HG02840 (cell line): Measurements from ENCODE around the gene ASTN2.

Source experiments
- ATAC-seq: cut with Tn5 transposase; IDR thresholded peaks from one replicate; pipeline ENCODE4 v1.9.1; 2021; ENCODE audit warnings: mild to moderate bottlenecking, moderate library complexity, moderate number of reproducible peaks; ENCODE audit not compliant: unreplicated experiment, low FRiP score

ASTN2 gene

DNA sequence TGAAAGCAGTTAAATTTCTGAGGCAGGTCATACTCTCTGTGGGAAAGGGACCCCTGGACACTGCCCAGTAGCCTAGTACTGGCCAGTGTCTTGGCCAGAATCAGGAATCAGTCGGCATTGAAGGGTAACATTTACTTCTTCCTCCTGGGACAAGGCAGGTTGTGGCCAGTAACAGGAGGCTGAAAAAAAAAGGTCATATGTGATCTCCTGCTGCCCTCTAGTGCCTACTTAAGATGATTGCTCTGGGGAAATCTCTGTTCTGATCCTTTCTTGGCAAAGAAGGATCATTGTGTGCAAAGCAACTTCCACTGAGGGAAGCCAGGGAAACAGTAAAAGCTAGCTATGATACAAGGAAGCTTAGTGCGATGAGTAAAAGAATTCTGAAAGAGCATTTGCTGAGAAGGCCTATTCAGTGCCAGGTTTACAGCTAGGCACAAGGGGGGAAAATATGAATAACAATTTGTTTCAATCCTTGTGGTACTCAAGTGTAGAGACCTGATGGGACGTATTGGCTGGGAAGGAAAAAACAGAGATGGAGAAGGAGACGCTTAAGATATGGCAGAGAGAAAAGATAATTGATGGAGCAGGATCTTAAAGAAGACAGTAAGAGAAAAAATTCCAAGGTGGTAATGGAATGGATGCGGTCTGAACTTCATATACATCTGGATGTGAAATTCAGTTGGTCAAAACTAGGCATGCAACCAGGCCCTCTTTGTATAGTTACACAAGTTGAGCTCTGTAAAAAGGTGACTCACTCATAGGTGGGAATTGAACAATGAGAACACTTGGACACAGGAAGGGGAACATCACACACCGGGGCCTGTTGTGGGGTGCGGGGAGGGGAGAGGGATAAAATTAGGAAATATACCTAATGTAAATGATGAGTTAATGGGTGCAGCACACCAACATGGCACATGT lies 753.6 kb downstream of the ASTN2 start:
- ATAC-seq = no peak

DNA sequence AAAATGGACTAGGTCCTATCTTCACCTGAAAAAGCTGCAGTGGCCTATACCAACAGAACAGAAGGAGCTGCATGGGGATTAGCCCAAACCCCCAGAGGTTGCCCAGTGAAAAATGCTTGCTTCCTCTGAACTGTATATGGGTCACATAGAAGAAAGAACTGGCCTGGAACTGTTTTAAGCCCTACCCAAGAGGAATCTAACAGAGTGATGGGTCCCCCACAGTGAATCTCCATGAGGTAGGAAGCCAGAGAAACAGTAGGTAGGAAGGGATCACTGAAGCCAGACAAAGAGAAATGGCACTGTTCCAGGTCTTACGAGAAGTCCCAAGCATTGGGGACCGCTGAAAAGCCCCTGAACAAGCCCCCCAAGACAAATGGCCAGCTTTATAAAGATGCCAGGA lies 756.6 kb downstream of the ASTN2 start:
- ATAC-seq = no peak

DNA sequence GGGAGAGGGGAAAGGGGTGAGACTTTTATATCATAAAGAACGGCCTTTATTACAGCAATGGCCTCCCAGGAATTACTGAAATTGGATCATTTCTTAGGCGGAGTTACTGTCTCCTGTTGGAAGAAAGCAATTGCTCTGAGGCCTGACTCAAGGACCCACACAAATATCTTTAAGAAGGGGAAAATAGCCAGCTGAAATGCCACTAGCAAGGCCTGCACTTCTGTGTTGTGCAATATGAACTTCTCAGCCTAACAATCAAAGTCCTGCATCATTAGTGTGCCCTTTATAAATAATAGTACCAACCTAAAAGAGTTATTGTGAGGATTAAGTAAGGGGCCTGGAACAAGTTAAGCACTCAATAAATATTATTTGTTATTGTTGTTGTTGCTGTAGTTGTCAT lies 757.9 kb downstream of the ASTN2 start:
- ATAC-seq = no peak

DNA sequence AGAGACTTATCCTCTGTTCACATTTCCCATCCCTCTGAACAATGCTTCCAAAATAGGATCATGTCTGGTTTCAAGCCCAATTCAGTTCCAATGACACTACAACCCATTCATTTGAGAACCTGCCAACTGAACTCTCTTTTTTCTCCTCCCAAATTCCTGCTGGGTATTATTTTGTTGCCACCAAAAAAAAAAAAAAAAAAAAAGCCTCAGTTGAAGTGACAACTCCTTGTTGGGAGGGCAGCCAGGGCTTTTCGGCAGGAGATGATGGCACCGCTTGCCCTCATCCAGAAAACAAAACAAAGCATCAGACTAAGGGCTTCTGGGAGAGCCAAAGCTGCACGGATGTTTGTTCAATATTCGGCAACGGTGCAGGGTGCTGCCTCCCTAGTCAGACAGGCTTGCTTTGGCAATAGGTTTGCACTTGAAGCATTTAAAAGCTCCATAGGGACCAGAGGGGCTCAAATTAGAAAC lies 758.3 kb downstream of the ASTN2 start:
- ATAC-seq = no peak

DNA sequence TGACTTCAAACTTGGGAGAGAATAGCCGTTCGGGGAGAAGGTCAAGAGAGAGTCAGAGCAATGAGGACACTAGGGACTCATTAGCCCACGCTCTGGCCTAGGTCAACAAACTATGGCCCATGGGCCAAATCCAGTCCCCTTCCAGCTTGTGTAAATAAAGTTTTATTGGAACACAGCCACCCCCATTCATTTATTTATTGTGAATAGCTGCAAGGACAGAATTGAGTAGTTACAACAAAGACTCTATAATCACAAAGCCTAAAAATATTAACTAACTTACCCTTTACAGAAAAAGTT lies 760.9 kb downstream of the ASTN2 start:
- no peak for ATAC-seq

DNA sequence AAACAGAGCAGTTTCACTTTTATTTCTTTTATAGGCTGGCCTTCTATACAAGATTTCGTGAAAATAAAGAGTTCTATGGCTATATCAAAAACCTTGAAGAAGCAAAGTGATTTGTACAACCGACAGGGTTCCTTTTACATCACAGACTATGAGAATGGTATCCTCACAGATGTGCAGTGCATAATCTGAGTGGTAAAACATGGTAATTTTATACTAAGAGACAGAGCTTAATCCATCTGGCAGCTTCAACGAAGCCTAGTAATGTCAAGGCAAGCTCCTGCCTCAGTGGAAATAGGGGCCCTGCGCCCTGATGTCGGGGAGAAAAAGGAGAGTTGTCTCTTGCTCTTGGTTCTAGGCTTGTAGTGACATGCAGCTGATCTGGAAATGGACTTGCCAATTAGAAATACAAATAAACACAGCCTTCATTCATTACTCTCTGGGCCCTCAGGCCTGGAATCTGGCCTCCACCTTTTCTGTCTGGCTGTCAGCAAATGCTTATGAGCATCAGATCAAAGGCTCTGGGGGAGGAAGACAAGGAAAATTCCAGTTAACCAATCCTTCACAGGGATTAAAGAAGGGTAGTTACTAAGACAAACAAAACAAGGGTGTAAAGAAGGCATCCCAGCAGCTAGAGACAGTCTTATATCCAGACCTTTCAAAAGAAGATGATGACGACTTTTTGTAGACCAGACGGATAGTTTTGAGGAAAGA lies 761.4 kb downstream of the ASTN2 start:
- ATAC-seq = no peak

DNA sequence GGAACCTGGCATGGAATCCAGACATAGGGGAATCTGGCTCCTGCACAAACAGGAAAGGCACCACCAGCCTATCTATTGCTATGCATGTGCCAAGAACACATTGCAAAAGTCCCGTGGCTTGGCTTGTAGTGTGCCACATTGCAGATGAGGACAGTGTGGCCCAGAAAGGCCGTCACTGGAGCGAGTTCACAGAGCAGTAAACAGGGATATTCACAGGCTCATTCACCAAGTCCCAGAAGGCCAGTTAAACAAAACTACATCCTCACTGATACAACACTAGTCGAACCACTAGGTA lies 767.4 kb downstream of the ASTN2 start:
- ATAC-seq = no peak

DNA sequence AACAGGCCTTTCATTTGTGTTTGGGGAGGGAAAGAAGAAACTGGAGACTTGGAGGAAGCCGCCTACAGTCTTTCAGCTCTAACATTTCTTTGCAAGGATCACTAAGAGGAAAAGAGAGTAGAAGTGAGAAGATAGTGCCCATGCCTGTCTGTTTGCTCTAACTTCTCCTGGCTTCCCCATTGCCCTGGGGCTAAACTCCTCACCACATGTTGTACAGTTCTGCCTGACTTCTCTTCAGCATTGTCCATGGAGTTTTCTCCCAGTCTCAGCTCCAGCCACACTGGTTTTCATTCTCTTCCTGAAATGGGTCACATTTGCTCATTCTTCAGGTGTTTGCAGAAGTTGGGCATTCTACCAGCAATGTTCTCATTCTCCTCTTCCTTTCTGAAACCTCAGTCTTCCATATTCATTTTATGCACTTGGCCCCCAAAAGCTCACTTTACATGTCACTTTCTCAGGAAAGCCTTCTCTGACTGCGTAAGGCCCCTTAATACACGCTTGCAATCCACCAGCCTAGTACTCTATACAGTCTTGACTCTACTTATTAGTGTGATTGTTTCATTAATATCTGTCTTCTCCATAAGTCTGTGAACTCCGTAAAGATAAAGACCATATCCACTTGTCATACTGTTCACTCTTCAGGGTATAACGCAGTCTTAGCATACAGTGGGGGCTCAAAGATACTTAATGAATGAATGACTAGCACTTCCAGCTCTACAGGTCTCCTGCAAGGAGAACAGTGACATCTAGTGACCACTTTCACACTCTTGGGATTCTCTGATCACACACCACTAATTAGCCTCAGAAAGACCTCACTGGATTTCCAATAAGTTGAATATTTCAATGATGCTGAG lies 768.0 kb downstream of the ASTN2 start:
- ATAC-seq = no peak

DNA sequence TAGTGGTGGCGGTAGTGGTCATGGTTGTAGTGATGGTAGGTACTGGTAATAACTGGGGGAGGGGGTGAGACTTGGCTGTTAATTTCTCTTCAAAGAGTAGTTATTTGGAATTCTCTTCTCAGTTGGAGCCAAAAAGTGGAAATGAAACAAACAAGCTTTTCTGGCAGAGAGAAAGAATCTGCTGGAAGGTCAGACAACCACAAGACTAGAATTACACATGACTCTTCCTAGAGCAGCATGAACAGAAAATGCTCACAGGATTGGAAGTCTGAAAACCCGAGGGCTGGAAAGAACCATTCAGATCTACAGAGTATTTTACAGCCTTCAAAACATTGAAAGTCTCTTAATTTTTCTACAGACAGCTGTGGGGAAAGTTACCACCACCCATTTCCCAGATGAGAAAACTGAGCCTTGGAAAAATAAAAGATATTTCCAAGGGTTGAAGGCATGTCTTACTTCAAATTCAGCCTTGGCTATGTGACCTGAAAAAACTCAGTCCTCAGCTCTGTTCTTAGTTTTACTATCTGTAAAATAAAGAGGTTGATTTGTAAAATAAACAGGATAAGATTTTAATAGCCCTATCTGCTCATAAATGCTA lies 770.7 kb downstream of the ASTN2 start:
- ATAC-seq = no peak

DNA sequence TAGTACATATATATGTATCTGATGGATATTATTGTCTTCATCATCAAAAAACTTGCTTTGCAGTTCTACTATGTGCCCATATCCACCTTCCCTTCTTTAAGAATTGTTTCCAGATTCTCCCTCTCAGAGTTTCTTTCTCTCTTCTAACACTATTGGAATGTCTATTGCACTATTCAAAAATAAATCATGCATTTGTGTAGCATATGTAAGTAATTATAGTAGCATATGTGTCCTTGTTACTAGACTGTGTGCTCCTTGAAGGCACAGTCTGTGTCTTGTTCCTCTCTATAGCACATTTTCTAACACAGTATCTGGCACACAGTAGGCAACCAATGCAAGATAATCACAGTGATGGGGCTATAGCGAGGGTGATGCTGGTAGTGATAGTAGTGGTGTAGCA lies 771.2 kb downstream of the ASTN2 start:
- ATAC-seq = no peak

DNA sequence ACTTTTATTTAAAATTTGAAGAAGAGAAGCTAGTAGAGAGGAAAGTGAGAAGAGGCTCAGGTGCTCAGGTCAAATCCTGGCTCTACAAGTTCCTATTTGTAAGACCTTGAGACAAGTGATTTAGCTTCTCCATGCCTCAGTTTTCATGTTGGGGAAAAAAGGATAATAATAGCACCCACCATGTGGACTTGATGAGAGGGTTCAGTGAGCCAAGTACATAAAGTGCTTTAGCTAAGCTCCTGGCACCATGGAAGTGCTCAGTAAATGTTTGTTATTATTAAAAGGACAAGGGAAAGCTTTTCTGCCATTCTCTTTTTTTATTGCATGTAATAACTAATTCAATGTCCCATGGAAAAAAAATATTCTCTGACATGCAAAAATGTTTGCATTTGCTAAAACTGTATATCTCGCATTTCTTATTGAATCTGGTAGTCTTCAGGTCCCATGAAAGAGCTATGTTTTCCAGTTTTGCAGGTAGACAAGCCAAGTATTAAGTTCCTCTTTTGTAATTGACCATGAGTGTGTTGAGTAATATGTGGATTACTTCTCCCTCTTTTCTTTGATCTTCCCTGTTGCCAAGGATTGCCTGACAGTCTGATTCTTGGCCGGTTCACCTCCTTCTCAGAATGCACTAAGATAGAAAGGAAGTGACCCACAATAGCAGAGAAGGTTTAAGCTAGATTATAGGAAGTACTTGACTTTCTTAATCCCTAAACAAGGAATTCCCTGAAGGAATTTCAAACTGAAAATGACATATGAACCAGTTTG lies 773.4 kb downstream of the ASTN2 start:
- ATAC-seq = no peak

DNA sequence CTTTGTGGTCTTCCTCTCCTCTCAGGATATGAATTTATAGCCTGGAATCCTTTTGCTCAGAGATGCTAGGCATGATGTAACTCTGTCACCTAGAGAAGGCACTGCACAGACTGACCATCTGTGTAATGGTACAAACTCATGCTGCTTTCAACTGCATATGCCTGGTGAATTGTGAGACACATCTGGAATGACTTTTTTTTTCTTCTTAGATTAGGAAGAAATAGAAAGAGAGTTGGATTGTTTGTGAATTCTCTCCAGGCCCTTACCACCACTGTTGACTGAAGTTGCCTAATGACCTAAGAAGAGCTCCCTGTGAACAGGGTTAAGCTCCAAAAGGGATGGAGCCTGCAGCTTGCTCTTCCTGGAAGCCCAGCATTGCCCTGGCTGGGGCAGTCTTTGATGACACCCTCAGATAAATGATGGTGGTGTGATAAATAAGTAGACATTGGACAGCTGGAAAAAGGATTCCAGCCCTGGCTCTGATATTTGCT lies 775.6 kb downstream of the ASTN2 start:
- ATAC-seq = no peak

DNA sequence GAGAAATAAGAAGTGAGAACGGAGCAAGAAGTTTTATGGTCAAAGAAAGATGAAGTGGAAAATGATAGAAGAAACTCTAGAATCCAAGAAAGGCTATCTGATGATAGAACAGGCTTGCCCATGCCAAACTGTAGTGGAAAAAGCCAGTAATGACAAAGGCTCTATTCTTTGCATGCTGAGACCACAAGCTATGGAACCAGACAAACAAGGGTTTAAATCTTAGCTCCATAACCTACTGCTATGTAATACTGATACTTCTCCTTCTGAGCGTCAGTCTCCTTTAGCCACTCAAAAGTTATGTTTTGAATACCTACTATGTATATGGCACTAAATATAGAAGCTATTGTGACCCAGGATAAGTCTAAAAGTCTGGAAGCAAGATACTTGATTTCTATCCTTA lies 778.9 kb downstream of the ASTN2 start:
- no peak for ATAC-seq

DNA sequence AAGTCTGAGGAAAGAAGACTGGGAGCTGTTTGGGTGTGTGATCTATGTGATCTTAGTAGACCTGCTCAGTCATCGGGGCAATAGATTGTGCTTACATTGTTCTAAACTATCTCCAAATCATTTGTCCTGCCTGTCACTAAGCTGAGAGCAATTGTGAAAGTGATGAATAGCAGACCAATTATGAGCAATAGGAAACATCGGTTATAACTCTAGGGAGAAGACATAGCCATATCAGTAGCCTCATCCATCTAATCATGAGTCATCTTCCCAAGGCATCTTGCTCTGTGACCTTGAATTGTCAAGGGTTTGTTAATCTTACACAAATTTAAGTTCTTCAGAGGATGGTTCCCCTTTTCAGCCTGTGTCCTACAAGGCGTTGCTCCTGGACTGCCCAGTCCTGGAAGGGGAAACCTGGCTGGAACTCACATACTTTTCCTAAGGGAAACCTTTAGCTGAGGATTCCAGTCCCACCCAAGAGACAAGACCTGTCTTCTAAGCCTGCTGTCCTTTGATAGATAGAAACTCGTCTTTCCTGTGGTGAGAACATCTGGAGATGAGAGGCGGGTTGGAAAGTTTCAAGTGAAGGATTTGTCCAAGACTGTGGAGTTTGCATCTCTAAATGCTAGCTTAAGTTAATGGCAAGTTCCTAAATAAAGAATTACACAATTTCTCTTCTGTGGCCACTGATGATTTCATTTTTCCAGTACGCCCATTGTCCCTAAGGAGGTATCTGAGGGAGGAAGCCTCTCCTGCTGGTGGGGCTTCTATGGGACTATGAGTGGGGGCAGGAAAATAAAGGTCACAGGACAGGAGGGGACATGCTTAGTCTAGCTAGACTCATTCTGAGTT lies 781.6 kb downstream of the ASTN2 start:
- no peak for ATAC-seq

DNA sequence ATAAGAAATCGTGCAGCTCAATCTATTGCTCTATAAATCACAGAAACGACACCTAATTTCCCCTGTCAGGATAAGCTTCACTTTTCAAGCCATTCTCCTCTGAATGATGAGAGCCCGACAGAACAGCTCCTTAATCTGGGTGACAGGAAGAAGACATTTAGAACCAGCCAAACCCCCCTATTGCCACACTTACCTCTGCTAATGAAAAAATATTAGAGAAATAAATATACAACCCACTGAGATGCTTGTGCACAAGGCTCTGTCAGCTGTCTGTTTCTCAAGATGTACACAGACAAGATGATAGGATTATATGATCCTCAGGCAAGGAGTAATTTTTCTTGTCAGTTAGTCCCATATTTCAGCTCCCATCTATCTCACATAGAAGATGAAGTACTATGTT lies 785.2 kb downstream of the ASTN2 start:
- no peak for ATAC-seq

DNA sequence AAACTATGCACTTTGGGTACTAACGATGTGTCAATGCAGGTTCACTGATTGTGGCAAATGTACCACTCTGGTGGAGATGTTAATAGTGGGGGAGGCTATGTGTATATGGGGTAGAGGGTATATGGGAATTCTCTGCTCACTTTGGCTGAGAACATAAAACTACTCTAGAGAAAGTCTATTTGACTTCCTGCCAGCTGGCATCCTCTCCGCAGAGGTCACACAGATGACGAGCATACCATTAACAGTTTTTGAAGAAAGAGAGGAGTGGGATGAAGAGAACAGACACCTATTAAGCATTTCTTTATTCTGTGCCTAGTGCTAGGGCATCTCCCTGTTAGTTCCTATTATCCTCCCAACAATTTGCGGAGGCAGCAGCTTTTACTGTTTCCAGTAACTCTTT lies 786.1 kb downstream of the ASTN2 start:
- no peak for ATAC-seq

DNA sequence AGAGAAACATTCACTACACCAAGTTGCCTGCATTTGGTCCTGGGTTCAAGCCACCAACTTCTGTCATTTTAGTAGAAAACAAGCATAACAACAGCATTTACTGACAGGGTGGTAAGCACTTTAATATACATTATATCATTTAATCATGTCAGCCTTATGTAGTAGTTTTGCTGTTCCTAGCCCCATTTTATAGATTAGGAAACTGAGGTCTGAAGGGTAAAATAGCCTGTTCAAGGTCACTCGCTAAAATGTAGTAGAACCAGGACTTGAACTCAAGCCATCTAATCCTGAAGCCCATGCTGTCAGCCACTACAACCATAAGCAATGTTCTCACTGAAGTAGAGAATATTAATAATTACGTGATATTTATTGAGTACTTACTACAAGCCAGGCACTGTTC lies 787.4 kb downstream of the ASTN2 start:
- no peak for ATAC-seq

DNA sequence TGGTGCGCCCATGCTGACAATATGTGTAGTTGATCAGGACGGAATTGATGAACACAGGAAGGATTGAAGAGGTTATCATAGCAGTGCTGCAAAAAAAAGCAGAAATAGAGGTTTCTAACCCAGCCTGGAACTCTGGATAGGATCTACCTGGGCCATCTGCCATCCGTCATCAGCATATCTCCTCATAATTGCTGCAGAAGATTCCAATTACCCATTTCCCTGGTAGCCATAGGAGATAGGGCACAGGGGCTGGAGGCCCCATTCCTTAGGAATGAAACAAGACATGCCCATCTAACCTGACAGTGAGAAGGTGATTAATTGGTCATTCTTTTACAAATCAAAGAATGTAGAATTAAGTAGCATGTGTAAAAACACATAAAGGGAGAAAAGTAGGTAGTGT lies 788.1 kb downstream of the ASTN2 start:
- ATAC-seq = no peak

DNA sequence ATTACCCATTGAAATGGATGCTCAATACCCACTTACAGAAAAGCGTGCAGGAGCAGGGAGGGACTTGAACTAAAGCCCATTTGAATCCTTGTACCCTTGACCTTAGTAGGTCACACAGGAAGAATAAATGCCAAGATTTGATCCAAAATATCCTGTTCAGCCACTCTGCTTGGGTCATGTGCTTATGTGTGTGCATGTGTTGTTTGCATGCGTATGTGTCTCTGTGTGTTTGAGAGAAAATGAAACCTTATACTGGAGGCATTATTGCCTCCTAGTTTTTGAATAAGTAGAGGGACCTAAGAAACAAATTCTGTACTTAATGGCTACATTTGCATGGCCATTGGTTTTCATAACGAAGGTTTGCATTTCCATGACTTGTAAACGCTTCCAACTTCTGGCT lies 791.1 kb downstream of the ASTN2 start:
- no peak for ATAC-seq
